HFF-Myc (cell line): Measurements from ENCODE around the gene RAD51D.

Experiments
- DNase-seq: peaks from one replicate; pipeline ENCODE4 v3.0.0-alpha.2; 2011; ENCODE audit warnings: low read depth; ENCODE audit errors: extremely low read depth
- H3K4me3 ChIP-seq: replicated peaks from 2 replicates; pipeline ENCODE4 v1.5.1; 2011; ENCODE audit warnings: low read depth, mild to moderate bottlenecking, control low read depth, low read length
- CTCF ChIP-seq: IDR thresholded peaks from 2 replicates; pipeline ENCODE4 v1.5.1; 2012; ENCODE audit warnings: mild to moderate bottlenecking, low read depth, low read length, control low read depth; ENCODE audit errors: missing control alignments

The RAD51D gene

DNA sequence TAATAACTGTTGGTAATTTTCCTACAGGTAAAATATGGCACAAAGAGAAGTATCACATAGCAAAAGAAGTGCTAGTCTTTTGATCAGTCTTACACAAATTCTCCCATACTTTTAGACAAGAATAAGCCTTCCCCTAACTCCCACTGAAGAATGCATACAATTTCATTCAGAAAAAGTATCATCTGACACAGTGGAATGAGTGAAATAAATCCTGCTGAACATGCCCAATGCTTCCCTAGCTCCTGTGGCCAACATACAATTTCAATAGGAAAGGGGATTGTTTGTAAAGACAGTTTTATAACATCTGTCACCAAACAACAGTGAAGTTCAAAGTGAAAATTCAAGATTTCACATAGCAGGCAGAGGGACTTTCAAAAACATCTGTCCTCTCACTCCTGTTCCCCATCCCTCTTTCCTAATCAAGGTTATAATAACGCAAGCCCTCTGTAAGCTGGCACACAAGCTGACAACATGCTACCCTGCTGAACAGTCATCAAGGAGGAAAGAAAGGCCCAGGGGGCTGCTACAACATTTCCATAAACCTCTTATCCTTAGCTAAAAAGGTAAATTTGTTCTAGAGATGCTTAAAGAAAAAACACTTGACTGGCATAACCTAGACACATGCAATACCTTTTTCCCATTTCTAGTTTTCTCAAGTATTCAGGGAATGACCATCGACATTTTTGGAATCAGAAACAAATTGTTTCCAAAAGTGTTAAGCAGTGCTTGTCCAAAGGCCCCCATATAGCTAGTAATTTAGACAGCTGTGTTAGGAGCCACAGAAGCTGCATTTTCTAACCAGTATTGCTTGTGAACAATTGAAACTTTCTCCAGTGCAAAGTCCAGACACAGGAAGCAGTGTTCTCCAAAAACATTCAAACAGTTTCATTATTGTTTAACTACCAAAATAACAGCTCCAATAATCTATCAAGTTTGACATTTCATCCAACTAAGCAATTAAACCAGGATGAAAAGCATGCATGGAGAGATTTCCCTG is 44.7 kb downstream of the RAD51D start:
- no peak for TF ChIP-seq CTCF
- no peak overlapping the region for H3K4me3 ChIP-seq
- no peak for DNase-seq

- DNase-seq = no peak
These were observed 45.6 kb downstream of the RAD51D start for GRCh38 chr17:35073991-35074627.

DNA sequence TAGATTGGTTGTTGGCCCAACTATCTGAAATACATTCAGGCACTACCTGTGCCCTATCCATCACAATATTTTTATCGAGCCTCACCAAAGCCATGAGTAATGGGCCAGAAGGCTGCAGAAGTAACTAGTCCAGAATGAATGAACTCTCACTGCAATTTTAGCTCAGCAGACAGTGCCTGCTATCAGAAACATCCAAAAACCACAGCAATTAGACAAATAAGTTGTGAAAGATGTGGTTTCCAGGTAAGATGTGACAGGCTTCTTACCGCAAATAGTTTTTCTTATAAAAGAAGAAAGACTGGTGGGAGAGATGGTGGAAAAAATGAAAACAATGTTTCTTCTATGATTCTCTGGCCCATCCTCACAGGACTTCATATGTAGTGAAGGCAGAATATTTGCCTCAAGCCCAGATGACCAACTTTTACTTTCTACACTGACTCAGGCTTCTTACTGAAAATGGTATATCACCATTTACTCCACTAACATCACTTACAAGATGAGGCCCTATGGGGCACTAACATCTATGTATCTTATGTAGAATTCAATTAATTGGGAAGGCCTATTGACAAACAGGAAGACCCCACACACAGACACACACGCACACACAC is 46.4 kb downstream of the RAD51D start:
- H3K4me3 ChIP-seq = no peak overlapping the region
- no peak for TF ChIP-seq CTCF
- DNase-seq = no peak

More at GRCh38 chr17:35073991-35074627, 45.6 kb downstream of the RAD51D start:
- no peak for TF ChIP-seq CTCF
- no peak overlapping the region for H3K4me3 ChIP-seq

- no peak overlapping the region for H3K4me3 ChIP-seq
These were observed 50.3 kb downstream of the RAD51D start for GRCh38 chr17:35069311-35069710.

GRCh38 chr17:35068249-35068648 is 51.4 kb downstream of the RAD51D start:
- no peak for DNase-seq
- no peak overlapping the region for H3K4me3 ChIP-seq
- TF ChIP-seq CTCF = no peak

More at GRCh38 chr17:35069311-35069710, 50.3 kb downstream of the RAD51D start:
- DNase-seq = no peak
- no peak for TF ChIP-seq CTCF

DNA sequence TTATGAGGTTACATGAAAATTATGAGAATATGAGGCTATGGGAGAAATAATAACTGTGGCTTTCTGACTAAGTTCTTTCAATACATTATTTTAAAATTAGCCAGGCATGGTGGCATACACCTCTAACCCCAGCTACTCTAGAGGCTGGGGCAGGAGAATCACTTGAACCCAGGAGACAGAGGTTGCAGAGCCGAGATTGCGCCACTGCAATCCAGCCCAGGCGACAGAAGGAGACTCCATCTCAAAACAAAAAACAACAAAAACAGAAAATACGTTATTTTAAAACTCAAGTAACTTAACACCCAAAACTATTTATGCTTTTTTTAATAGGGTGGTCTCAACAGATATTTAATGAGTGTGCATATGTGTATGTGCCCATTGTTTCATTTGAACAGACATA is 53.8 kb downstream of the RAD51D start:
- no peak for TF ChIP-seq CTCF
- H3K4me3 ChIP-seq = no peak overlapping the region
- DNase-seq = no peak
